Activated gamma-delta T cell treated with Interleukin-2 at 50 U/mL for 16 hours (primary cell): ENCODE data around the gene ZNF282.

Experiments used
- DNase-seq: peaks from one replicate; pipeline ENCODE4 v3.0.0-alpha.2; 2020

The ZNF282 gene

GRCh38 chr7:149195180-149196150 lies at the start of gene ZNF282:
Gene ZNF282, plus strand, starts transcription at chr7:149195546. Its CDS starts 44 bp downstream, at chr7:149195590.
- peak; percentile 62 for DNase-seq

DNA sequence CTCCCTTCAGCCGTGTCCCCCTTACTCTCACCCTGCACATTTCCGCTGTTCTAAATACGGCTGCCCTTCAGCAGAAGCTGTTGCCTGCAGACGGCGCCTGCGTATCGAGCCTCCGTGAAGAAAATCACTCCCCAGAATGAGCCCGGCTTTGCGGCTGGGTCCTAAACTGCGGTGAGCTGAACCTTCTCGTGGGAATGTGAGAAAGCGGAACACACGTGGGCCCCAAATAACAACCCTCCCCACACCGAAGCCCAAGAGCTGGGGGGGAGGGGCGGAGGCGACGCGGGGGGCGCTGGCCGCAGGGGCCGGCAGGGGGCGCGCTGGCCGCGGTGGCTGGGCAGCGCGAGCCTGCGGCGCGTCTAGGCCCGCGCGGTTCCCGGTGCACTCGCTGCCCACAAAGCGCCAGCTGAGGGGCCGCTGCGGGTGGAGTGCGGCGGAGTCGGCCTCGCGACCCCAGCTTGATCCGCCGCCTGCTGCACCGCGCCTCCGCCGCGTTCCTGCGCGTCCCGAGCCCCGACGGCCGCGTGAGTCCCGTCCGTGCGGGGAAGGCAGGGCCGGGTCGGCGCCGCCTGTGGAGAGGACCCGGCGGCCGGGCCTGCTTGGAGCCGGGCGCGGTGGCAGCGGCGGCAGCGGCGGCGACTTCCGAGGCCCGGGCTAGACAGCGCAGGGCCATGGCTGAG lies 48.1 kb upstream of the ZNF282 start, which contains the start of gene ZNF398:
Gene ZNF398 (plus strand): TSS at position 382 of the 680 bp plus-strand sequence. CDS start 290 bp downstream, at position 672.
- peak; percentile 76 for DNase-seq

- DNase-seq, result peak; percentile 55
These were observed 47.3 kb upstream of the ZNF282 start for GRCh38 chr7:149147752-149148653.

DNA sequence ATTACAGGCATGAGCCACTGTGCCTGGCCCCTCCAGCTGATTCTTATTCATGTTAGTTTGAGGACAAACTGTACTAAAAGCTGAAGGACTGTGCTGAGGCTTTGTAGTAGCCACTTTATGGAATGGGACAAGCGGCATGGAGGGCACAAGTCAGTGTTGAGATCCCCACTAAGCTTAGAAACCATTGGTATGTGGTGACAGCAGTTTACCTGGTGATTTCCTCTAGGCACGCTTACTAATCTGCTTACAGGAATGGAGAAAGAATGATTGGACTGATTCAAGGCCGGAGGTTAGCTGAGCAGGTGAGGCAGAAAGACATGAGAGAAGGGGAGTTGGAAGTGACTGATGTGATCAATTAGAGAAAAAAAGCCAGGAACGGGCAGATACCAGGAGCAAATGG lies 44.4 kb upstream of the ZNF282 start:
- DNase-seq, result no peak

DNA sequence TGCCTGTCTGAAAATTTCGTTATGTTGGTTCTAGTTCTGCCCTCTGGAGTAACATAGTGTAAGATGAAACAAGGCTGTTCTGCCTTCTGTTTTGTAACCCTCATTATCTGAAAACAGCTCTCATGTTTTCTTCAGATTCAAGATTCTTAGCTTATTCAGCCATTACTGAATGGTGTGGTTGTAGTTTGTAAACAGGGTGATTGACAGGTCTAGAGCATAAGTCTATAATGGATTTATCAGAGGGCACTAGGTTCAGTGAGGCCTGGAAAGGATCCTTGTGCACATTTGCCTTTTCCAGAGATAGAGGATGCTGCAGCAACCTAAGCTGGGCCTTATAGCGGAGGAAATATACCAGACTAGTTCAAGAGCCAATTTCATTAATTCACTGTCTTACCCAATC lies 42.0 kb upstream of the ZNF282 start:
- DNase-seq, result no peak

DNA sequence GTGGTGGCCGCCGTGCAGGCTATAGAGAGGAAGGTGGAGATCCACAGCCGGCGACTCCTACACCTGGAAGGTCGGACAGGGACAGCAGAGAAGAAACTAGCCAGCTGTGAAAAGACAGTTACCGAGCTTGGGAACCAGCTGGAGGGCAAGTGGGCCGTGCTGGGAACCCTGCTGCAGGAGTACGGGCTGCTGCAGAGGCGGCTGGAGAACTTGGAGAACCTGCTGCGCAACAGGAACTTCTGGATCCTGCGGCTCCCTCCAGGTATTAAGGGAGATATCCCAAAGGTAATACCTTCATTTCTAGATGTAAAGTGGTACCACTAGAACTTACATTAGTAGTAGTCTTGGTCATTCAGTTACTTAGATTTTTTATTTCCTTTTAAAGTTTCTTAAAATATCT lies 41.3 kb upstream of the ZNF282 start:
- no peak for DNase-seq

DNA sequence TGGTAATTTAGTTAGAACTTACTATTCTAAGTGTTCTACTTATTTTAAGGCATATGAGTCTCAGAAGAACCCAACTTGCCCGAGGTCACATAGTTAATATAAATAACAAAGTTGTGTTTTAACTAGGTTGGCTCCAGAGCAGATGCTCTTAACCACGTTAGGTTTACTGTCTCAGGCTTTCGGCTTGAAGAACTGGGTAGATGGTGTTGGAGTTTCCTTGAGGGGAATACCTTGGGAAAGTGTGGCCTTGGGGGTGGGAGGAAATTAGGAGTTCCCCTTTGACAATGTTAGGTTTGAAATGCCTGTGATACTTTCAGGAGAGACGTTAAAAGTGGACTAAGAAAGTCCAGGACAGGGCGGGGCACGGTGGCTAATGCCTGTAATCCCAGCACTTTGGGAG lies 38.4 kb upstream of the ZNF282 start:
- DNase-seq, result no peak

- DNase-seq, result no peak
These were observed 34.0 kb upstream of the ZNF282 start for GRCh38 chr7:149161241-149161848.

- DNase-seq, result no peak
These were observed 29.2 kb upstream of the ZNF282 start for GRCh38 chr7:149166142-149166541.

GRCh38 chr7:149166630-149167352 lies 28.6 kb upstream of the ZNF282 start:
- no peak for DNase-seq

DNA sequence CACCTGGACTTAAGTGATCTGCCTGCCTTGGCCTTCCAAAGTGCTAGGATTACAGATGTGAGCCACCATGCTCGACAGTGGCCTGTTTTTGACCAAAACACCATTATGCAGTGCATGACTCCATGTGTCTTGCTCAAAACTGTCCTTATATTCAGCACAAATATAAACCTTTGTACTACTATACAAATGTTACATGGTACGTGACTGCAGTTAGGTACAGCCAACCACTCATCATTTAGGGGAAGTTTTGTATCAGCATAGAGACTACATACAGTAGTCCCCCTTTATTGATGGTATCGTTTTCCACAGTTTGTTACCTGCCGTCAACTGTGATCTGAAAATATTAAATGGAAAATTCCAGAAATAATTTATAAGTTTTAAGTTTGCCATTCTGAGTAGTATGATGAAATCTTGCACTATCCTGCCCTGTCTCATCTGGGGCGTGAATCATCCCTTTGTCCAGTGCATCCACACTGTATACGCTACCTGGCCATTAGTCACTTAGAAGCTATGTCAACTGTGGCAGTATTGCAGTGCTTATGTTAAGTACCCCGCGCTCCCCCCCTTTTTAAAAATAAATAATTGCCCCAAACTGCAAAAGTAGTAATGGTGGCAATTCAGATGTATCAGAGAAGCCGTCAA lies 23.3 kb upstream of the ZNF282 start:
- no peak for DNase-seq

GRCh38 chr7:149172534-149172920 lies 22.8 kb upstream of the ZNF282 start:
- no peak for DNase-seq

- no peak for DNase-seq
These were observed 20.2 kb upstream of the ZNF282 start for GRCh38 chr7:149175150-149175549.

DNA sequence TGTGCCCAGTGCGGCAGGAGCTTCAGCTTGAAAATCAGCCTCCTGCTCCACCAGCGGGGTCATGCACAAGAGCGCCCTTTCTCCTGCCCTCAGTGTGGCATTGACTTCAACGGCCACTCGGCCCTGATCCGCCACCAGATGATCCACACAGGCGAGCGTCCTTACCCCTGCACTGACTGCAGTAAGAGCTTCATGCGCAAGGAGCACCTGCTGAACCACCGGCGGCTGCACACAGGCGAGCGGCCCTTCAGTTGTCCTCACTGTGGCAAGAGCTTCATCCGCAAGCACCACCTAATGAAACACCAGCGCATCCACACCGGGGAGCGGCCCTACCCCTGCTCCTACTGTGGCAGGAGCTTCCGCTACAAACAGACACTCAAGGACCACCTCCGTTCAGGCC lies 16.1 kb upstream of the ZNF282 start:
- no peak for DNase-seq

GRCh38 chr7:149180722-149181449 lies 14.5 kb upstream of the ZNF282 start:
- DNase-seq, result no peak

DNA sequence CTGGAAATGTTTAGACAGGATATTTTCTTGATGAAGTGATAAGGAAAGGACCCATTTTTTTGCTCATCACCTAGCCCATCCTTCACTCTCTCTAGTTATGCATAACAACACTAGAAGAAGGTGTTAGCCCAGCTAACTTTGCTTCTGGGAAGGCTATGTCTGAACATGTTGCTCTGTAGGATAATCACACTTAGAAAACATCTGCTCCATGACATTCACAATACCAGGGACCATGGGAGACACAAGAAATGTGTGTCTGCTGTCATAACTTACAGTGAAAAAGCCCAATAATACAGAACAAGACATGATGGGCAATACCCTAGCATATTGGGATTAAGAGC lies 13.9 kb upstream of the ZNF282 start:
- no peak for DNase-seq

DNA sequence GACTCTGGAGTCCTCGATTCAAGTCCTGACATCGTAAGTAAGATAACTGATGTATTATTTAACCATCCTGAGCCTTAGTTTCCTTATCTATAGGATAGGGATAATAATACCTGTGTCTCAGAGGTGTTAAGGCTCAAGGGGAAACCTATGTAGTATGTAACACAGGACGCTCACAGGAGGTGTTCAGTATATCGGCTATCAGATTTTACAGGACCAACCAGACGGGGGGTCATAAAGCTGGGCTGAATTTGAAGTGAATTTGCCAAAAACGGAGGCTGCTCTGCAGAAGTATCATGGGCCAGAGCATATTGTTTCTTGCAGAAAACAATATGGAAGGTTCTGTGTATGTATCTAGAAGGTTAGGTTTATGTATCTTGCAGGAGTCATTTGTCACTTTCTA lies 11.1 kb upstream of the ZNF282 start:
- DNase-seq, result no peak

DNA sequence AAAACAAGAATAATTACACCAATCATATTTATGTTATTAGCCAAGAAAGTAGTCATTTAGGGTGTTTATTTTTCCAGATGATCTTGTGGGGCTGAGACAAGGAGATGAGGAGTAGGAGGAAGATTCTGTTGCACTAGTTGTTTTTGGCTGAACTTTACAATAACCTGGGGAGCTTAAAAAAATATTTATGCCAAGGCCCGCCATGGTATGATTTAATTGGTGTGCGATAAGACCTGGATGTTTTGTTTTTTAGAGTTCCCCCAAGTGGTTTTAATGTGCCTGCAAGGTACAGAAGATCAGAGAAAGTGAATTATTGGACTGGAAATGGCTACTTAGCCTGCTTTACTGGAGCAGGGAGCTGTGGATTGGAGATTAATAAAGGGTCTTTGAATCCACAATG lies 7.1 kb upstream of the ZNF282 start:
- no peak for DNase-seq

GRCh38 chr7:149188637-149189259 lies 6.6 kb upstream of the ZNF282 start:
- DNase-seq, result no peak

DNA sequence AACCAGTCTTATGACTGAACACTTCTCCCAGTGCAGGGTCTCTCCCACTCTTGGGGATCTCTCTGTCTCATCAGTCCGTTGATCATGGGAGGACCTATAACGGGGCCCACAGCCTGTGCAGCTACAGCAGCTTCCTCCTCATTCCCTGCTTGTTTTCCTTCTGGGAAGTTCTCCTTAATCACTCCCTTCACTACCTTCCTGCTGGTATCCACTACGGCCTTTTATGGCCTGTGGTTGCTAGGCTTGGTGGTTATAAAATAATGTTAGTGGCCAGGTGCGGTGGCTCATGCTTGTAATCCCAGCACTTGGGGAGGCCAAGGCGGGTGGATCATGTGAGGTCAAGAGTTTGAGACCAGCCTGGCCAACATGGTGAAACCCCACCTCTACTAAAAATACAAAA lies 3.5 kb upstream of the ZNF282 start:
- DNase-seq, result no peak
